ENCODE results near the gene CKLF.

DNA sequence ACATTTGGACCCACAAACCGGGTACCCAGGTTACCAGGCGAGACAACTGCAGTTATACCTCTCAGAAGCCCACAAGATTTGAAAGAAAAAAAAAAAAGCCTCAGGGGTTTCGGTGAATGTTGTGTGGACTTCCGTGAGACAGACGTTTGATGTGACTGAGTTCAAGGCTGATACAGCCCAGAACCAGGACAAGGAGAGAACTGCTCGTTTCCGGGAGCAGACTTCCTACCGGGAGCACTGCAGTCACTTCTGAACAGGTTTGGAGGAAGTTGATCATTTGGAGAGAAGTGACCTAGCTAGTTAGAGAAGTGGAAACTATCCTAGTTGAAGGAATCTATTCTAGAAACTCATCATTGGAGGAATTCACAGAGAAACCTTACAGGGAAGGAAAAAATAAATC lies 847 bp downstream of the CKLF start:
- TF ChIP-seq, protein P1, sequence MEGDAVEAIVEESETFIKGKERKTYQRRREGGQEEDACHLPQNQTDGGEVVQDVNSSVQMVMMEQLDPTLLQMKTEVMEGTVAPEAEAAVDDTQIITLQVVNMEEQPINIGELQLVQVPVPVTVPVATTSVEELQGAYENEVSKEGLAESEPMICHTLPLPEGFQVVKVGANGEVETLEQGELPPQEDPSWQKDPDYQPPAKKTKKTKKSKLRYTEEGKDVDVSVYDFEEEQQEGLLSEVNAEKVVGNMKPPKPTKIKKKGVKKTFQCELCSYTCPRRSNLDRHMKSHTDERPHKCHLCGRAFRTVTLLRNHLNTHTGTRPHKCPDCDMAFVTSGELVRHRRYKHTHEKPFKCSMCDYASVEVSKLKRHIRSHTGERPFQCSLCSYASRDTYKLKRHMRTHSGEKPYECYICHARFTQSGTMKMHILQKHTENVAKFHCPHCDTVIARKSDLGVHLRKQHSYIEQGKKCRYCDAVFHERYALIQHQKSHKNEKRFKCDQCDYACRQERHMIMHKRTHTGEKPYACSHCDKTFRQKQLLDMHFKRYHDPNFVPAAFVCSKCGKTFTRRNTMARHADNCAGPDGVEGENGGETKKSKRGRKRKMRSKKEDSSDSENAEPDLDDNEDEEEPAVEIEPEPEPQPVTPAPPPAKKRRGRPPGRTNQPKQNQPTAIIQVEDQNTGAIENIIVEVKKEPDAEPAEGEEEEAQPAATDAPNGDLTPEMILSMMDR (conservative IDR thresholded peaks at IDR 0.05): no peak
- no peak for TF ChIP-seq ZFX (IDR thresholded peaks at IDR 0.05)
